HG03280 (cell line): Measurements from ENCODE around the gene ATXN3.
"Not testable (repeated sequence)": the region's sequence is repeated elsewhere in the genome, so short reads cannot be mapped to it uniquely, and the experiment has no call there.

Experiments used
- ATAC-seq: cut with Tn5 transposase; IDR thresholded peaks from one replicate; pipeline ENCODE4 v1.9.1; 2021; ENCODE audit warnings: mild to moderate bottlenecking, moderate library complexity; ENCODE audit not compliant: unreplicated experiment

ATXN3 gene

DNA sequence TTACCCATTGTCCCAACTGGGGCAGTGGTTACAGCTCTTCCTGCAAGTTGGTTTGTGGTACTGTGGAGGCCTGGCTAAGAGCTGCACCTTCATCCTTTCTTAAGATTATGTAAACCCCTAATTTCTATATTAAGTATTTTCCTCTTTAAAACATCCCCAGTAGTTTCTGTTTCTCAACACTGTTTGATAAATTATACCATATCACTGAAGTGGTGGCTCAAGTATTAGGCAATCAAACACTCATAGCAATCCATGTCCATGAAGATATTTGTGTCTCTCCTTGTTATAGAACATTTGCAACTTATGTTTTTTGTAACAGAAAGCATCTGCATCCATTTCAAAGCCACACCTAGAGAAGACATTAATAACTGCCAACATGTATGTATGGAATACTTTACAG is 31.8 kb downstream of the ATXN3 start:
- ATAC-seq = no peak

DNA sequence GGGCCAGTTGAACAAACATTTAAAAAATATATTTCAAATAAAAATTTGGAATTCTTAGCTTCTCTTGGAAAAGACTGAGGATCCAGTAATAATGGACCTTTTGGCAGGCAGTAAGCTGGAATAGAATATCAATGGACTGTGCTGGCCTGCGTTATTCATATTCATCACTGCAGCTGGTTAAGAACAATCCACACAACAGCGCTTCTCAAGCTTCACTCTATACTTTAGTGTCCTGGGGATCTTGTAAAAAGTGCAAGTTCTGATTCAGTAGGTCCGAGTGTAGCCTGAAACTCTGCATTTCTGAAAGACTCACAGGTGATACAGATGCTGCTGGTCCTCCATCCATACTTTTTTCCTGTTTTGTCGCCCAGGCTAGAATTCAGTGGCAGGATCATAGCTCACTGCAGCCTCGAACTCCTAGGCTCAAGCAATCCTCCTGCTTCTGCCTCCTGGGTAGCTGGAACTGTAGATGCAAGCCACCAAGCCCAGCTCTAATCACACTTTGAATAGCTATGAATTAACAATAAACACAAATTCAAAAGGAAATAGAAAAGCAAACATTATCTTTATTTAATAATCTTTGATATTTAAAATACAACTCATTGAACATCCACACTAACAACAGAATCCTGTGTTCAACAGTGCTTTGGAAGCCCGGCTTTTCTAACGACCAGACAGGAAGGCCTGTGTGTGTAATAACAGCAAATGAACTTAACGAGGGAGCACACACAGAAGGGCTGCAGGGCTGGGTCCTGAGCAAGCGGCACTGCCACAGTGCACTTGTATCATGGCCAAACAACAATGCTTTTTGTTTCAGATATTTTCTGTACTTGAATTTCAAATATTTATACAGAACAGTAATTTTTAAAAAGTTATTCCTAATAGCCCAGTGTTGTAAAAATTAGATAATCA is 48.1 kb downstream of the ATXN3 start:
- ATAC-seq = no peak

DNA sequence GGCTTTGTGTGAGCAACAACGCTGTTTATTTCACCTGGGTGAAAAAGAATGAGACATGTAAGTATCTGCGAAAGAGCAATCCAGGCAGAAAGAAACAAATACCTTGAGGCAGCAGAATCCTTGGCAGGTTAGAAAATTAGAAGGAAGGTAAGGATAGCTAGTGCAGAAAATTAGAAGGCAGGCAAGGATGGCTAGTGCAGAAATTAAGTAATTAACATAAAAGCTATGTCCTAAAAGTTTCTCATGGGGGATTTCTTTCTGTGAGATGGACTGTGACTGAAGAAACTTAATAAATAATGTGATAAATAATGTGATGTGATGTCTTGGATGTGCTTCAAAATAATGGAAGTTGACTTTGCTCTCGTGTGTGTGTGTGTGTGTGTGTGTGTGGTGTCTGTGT is 56.6 kb downstream of the ATXN3 start:
- no peak for ATAC-seq

DNA sequence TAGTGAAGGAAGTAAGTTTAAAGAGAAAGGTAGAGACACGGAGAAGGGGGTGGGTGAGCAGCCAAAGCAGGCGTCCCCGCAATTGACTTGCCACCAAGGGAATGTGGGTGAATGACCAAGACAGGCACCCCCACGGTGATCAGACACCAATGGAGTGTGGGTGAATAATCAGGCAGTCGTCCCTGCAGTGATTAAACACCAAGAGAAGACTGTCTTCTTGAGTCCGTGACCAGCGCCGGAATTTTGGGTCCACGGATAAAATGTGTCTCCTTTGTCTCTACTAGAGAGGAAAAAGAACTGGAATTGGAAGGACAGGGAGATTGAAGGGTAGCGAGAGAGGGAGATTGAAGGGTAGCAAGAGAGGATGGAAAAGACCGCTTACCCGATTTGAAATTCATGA is 57.2 kb downstream of the ATXN3 start:
- ATAC-seq = not testable (repeated sequence)

DNA sequence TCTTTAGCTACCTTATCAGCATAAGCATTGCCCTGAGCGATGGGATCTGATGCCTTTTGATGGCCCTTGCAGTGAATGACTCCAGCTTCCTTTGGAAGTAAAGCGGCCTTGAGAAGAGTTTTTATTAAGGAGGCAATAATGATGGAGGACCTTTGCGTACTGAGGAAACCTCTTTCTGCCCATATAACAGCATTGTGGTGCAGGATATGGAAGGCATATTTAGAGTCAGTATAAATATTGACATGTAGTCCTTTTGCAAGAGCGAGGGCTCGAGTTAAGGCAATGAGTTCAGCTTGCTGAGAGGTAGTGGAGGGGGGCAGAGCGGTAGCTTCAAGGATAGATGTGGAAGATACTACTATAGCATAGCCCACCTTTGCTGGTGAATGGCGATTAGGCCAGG is 60.5 kb downstream of the ATXN3 start:
- not testable (repeated sequence) for ATAC-seq

DNA sequence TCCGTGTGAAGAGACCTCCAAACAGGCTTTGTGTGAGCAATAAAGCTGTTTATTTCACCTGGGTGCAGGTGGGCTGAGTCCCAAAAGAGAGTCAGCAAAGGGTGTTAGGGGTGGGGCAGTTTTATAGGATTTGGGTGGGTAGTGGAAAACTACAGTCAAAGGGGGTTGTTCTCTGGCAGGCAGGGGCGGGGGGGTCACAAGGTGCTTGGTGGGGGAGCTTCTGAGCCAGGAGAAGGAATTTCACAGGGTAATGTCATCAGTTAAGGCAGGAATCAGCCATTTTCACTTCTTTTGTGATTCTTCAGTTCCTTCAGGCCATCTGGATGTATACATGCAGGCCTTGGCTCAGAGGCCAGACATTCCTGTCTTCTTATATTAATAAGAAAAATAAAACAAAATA is 64.6 kb downstream of the ATXN3 start:
- ATAC-seq = not testable (repeated sequence)

DNA sequence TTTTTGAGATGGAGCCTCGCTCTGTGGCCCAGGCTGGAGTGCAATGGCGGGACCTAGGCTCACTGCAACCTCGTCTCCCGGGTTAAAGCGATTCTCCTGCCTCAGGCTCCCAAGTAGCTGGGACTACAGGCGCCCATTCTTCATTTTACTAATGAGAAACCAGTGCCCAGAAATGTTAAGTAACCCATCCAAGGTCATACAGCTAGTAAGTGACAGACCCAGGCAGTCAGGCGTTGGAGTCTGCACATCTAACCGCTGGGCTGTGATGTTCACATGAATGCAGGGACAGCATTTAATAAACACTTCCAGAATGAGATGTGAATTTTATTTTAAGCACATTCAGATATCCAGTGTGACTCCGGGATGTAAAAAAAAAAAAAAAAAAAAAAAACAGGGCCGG is 65.2 kb downstream of the ATXN3 start:
- no peak for ATAC-seq

DNA sequence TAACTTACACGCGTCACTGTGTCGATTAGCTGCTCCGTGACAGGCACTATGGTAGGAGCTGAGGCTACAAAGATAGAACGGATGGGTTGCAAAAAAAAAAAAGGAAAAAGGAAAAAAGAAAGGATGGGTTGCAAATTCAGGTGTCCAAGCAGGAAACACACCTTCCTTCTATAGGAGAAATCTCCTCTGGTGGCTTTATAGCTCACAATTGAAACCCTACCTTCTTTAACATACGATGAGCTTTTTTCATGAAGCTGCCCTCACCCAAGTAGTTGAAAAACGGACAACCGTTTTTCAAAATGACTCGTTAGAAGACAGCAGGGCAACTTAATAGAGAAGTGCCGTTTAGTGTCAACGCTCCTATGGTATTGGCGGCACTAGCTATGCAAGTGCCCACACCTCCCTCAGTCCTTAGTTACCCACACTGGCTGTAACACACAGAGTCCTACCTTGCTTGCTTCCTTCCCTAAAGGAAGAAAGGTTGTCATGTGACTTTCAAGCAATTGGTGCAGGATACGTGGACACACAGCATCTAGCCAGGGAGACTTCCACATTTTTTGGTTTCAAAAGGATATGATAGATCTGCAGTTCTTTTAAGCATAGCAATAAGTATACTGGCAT is 65.8 kb downstream of the ATXN3 start:
- no peak for ATAC-seq

DNA sequence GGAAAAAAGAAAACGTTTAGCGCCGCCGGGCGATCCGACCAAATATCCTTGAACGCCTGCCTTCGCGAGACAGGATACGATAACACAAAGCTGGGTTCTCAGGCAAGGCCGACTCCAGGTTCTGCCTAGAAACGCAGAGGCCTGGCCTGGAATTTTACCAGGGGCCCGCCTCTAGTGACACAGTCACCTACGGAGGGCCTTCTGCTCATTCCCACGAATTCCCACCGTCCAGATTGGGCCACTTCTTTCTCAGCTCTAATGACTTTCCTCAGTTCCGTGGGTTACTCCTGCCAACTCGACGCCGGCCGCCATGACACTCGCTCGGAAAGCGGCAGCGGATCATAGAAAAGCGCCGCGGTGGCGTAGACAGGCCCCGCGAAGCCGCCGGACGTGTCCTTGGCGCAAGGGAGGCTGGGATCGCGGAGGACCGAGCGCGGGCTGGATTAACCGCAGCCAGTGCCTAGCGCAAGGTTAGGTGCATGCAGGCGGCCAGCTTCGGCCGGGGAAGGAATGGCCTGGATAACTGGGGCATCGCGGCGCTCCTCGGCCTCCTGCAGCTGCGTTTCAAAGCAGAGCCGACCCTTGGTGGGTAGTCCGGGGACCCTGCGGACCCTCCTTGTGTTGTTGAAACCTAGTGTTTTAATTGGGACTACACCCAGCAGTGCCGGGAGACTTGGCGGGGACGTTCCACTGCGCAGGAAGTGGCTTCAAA is 66.5 kb downstream of the ATXN3 start, which contains the start of gene TRIP11:
Gene TRIP11 (minus strand): TSS at position 341 of the 712 bp plus-strand sequence. CDS start 374 bp downstream, outside the sequence.
- ATAC-seq = peak; percentile 96

DNA sequence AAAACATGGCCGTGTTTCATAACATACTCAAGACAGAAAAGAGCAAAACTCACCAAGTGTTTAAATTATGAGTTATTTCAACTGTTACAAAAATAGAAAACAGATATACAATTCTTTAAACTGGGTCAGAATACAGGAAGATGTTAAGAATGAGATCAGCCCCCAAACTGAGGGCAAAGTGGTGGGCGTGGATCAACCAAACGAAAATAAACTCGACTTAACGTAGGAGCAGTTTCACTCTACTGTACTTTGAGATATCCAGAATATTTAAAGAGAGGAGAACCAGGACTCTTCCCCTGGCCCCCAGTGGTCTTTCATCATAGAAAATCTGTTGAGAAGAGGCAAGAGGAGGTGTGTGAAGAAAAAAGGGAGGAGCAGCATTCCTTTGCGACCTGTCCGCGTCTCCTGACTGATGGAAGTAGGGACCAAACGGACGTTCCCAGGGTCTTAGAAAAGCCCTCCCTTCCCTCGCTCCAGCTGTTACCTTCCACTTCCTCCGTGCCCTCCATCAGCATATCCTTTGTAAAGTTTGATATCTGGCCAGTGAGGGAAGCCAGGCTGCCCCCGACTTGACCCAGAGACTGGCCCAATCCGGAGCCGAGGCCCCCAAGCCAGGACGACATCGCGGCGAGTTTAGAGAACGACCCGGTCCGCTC is 67.2 kb downstream of the ATXN3 start:
- ATAC-seq = peak; percentile 17

DNA sequence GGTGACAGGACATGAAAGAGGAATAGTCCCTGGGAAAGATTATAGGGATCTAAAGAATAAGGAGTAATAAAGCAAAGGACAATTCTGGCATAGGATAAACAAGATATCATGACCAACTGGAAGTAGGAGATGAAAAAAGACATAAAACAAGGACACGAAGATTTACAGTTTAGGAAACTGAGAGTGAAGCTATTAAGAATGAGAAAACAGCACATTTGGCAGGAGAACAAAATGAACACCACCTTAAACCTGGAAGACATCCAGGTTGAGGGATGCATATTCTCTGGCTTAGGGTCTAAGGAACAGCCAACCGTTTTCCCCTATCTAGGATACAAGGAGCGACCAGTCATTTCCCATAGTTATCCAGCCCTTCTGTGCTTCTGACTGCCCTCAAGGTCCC is 68.4 kb downstream of the ATXN3 start:
- ATAC-seq = no peak

DNA sequence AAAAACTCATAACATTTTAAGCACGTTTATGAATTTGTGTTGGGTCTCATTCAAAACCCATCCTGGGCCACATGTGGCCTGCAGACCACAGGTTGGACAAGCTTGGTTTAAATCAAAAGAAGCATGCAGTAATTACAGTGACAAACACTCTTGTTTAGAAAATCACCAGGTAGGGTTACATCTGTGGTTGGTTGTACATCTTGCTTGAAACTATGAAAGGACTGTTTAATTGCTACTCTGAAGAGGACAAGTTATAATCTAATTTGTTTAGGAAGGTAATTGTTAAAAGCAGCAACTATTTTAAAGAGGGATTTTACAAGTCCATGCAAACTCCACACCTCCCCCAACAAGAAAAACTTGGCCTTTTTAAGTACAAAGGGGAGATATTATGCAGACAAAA is 70.5 kb downstream of the ATXN3 start:
- ATAC-seq = no peak

DNA sequence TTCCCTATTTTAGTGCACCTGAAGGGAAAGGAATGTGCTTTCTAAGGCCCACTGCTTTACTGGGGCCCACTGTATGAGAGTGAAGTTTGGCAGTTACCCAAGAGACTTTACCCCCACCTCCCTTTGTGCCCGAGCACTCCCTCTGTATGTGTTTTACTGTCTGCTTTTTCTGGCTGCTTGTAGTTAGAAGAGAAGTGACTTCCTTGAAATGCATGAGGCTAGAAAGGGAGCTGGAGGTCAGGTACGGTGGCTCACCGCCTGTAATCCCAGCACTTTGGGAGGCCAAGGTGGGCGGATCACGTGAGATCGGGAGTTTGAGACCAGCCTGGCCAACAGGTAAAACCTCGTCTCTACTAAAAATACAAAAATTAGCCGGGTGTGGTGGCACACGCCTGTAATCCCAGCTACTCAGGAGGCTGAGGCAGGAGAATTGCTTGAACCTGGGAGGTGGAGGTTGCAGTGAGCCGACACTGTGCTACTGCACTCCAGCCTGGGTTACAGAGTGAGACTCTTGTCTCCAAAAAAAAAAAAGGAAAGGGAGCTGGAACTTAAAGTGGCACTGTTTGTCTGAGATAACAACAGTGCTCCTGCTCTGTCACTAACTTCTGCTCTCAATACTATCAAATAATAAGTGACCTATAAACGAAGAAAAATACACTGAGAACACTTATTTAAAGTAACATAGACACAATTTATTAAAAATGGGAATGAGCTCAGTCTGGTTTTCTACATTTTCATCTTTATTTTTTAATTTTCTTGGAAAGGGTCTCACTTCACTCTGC is 72.3 kb downstream of the ATXN3 start:
- no peak for ATAC-seq

DNA sequence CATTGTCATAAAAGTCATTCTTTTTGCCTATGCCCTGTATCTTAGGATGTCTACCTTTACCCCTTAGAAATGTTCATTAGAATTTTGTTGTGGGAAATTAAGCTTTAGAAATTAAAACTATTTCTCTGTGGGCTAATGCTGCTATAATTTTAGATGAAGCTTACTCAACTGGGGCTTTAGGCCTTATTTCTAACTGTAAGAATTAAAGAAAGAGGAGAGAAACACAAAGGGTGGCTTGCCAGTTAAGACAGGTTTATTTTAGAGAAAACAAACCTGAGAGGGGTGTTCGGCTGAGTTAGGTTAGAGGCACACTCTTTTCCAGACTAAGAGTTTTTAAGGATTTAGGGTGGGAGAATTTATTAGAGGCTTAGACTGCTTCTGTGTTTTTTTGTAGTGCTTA is 72.9 kb downstream of the ATXN3 start:
- no peak for ATAC-seq

DNA sequence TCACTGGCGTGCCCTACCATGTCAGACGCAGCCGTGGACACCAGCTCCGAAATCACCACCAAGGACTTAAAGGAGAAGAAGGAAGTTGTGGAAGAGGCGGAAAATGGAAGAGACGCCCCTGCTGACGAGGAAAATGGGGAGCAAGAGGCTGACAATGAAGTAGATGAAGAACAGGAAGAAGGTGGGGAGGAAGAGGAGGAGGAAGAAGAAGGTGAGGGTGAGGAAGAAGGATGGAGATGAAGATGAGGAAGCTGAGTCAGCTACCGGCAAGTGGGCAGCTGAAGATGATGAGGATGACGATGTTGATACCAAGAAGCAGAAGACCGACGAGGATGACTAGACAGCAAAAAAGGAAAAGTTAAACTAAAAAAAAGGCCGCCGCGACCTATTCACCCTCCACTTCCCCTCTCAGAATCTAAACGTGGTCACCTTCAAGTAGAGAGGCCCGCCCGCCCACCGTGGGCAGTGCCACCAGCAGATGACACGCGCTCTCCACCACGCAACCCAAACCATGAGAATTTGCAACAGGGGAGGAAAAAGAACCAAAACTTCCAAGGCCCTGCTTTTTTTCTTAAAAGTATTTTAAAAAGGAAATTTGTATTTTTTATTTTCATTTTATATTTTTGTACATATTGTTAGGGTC is 79.7 kb downstream of the ATXN3 start:
- ATAC-seq = no peak

DNA sequence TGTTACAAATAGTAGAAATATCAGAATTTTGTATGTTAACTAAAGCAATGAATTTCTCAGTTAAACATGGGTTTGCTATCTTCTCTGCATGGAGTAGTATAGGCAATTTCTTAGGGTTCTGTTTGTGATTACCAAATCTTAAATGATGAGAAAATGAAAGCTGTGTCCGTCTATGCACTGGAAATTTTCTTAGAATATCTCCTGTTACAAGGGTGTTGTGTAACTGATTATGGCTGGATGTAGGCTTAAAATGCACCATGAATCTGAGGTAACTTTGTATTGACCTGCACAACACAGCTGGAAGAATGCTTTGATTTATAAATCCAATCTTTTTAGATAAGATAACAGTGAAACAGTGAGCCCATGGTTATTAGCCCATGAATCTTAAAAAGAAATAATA is 84.3 kb downstream of the ATXN3 start:
- ATAC-seq = no peak

DNA sequence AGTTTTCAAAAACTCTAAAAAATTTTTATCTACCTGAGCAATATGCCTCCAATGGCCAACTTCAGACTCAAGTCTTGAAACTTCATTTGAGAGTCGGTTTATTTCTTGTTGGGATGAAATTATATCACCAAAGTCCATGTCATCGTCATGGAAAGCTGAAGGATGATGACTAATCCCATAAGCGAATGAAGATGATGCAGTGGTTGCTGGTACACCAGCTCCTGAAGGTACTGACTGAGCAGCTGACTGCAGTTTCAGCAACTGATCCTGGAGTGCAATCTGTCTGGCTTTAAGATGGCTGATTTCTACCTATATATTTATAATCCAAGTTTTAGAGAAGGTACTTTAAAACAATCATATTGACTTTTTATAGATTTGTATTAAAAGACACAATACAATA is 84.9 kb downstream of the ATXN3 start:
- ATAC-seq = no peak

DNA sequence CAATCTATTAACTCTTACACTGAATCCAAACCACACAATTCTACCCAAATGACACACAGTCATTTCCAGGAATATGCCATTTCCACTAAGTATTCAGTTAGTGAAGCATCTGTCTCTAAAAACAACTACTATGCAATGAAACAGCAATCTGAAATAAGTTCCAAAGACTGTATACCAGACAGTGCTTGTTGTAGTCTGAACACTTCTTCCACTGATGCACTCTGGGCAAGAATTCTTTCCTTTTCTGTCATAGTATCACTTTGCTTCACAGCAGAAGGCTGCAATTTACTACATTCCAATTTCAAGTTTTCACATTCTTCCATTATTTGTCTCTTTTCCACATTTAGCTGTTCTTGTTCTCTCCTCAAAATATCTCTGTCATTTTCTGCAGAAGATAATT is 92.3 kb downstream of the ATXN3 start:
- ATAC-seq = no peak

DNA sequence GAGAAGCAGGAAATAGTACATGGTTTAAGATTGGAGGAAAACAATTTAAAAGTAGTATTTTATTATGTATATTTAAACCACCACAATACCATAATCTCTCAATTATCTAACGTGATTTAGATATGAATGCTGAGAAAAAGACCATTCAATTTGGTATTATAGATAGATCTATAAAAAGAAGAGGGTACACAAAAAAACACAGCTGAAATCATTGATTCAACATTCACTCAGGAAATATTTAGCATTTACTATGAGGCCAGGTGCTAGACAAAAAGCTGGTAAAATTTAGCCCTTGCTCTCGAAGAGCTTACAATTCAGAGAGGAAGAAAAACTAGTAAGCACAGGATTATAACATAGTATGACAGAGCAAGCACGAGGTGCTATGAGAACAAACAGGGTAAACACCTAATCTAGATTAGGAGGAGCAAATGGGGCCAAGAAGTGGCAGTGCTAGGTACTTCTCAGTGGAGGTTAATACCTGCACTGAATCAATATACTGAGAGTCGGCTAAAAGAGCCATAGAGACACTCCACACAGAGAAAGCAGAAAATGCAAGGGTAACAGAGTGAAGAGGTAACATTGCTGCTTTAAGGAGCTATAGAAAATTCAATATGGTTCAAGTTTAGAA is 94.1 kb downstream of the ATXN3 start:
- ATAC-seq = no peak
